SU-DHL-6 (cell line): Measurements from ENCODE around the gene SLC4A2.

Experiments
- CTCF ChIP-seq: fragments of 200-600 bp; sonication (generic); IDR thresholded peaks from one replicate; pipeline ENCODE4 v1.5.1; 2017; ENCODE audit warnings: antibody characterized with exemption, mild to moderate bottlenecking, low read length, moderate library complexity; ENCODE audit not compliant: insufficient read depth, poor library complexity, severe bottlenecking
- EZH2phosphoT487 ChIP-seq: fragments of 200-600 bp; sonication (generic), shearing (Covaris generic); conservative IDR thresholded peaks from 2 replicates; pipeline ENCODE4 v1.6.1; 2018; ENCODE audit warnings: mild to moderate bottlenecking, antibody characterized with exemption, low read length, moderate library complexity, mixed read lengths

DNA sequence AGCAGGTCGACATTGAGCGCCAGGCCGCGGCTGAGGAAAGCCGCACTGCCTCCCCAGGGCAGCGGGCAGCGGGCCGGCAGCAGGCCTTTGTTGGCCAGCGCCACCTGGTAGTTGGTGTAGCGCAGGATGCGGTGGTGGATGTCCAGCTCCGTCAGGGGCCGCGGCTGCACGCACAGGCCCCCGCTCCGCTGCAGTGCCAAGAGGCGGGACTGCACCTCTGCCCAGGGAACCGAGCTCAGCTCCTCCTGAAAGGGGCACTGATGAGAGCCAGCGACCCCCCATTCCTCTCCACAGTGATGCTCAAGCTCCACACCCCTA lies 40.3 kb upstream of the SLC4A2 start:
- TF ChIP-seq CTCF (no peak), EZH2phosphoT487 (no peak)
